Hepatocyte (in vitro differentiated cells): ENCODE measurements around the gene CASKIN2. TPM values are rescaled to one million over a fixed set of nuclear protein-coding genes. Genes with fewer than 3 reads are reported as not detected.

Source experiments
- DNase-seq: peaks from one replicate; pipeline ENCODE4 v3.0.0-alpha.2; 2016; ENCODE audit warnings: low spot score
- H2AFZ ChIP-seq: fragments of 200-600 bp; sonication (generic); 2 replicates; pipeline ENCODE4 v1.6.0; 2016; ENCODE audit warnings: antibody characterized with exemption, mild to moderate bottlenecking
- H3K27ac ChIP-seq: fragments of 200-600 bp; sonication (generic); 2 replicates; pipeline ENCODE4 v1.5.1; 2016; ENCODE audit warnings: mild to moderate bottlenecking
- H3K27me3 ChIP-seq: fragments of 200-600 bp; sonication (generic); 2 replicates; pipeline ENCODE4 v1.6.1; 2016
- H3K36me3 ChIP-seq: fragments of 200-600 bp; sonication (generic); replicated peaks from 2 replicates; pipeline ENCODE4 v1.5.1; 2016; ENCODE audit warnings: low read depth; ENCODE audit not compliant: insufficient read depth
- H3K4me1 ChIP-seq: fragments of 200-600 bp; sonication (generic); 2 replicates; pipeline ENCODE4 v1.5.1; 2016; ENCODE audit warnings: mild to moderate bottlenecking, moderate library complexity; ENCODE audit not compliant: insufficient read depth
- H3K4me2 ChIP-seq: fragments of 200-600 bp; sonication (generic); 2 replicates; pipeline ENCODE4 v1.6.0; 2016
- H3K4me3 ChIP-seq: fragments of 200-600 bp; sonication (generic); 2 replicates; pipeline ENCODE4 v1.5.1; 2016; ENCODE audit warnings: mild to moderate bottlenecking
- H3K79me2 ChIP-seq: fragments of 200-600 bp; sonication (generic); 2 replicates; pipeline ENCODE4 v1.6.0; 2017; ENCODE audit warnings: mild to moderate bottlenecking
- H3K9me2 ChIP-seq: fragments of 200-600 bp; sonication (generic); replicated peaks from 2 replicates; pipeline ENCODE4 v1.6.0; 2017; ENCODE audit warnings: mild to moderate bottlenecking; ENCODE audit not compliant: insufficient read depth
- H3K9me3 ChIP-seq: fragments of 200-600 bp; sonication (generic); 2 replicates; pipeline ENCODE4 v1.5.1; 2016; ENCODE audit warnings: low read depth, mild to moderate bottlenecking
- H4K20me1 ChIP-seq: fragments of 200-600 bp; sonication (generic); 2 replicates; pipeline ENCODE4 v1.6.0; 2016; ENCODE audit warnings: mild to moderate bottlenecking; ENCODE audit not compliant: insufficient read depth, poor library complexity, severe bottlenecking
- CTCF ChIP-seq: fragments of 200-600 bp; sonication (generic); IDR thresholded peaks from 2 replicates; pipeline ENCODE4 v1.5.1; 2016; ENCODE audit warnings: antibody characterized with exemption, mild to moderate bottlenecking; ENCODE audit not compliant: poor library complexity
- EZH2 ChIP-seq: fragments of 200-600 bp; sonication (generic); IDR thresholded peaks from 2 replicates; pipeline ENCODE4 v1.6.1; 2016; ENCODE audit warnings: antibody characterized with exemption, mild to moderate bottlenecking, borderline replicate concordance
- EZH2phosphoT487 ChIP-seq: fragments of 200-600 bp; sonication (generic); IDR thresholded peaks from one replicate; pipeline ENCODE4 v1.6.1; 2018; ENCODE audit warnings: antibody characterized with exemption, mild to moderate bottlenecking, low read depth, moderate library complexity; ENCODE audit not compliant: unreplicated experiment, severe bottlenecking
- WGBS: methylation state at CpG from one replicate; pipeline ENCODE4 v1.1.6; 2016; ENCODE audit warnings: low lambda C conversion rate; ENCODE audit errors: missing lambda C conversion rate; 5-methylcytosine and 5-hydroxymethylcytosine counted together
- polyA plus RNA-seq: library from polyadenylated mRNA; unstranded; fragments of >200 nt; fragmentation: Nextera tagmentation; extraction: Ambion mirVana; gene quantifications from 2 replicates; pipeline ENCODE4 v1.2.1, GENCODE V29; 2016
- total RNA-seq: library from RNA; depleted of rRNA; stranded (reverse); fragments of >200 nt; gene quantifications from 2 replicates; pipeline ENCODE4 v1.2.3, GENCODE V29; 2014

Gene CASKIN2
- total and polyA plus RNA-seq, 2 experiments from 2014 or later = 9.8 to 16.2 TPM

GRCh38 chr17:75498039-75498725 is 17.2 kb downstream of the CASKIN2 start:
- H3K4me2 ChIP-seq = no peak overlapping the region
- H3K27ac ChIP-seq = no peak overlapping the region
- H3K9me2 ChIP-seq = no peaks in the 10 kb centered on the region
- H3K36me3 ChIP-seq = no peaks in the 10 kb centered on the region
- DNase-seq = no peak
- H3K4me3 ChIP-seq = no peak overlapping the region
- H3K27me3 ChIP-seq = no peaks in the 10 kb centered on the region
- H2AFZ ChIP-seq = no peak overlapping the region
- no peaks in the 10 kb centered on the region for H4K20me1 ChIP-seq
- no peaks in the 10 kb centered on the region for H3K9me3 ChIP-seq
- no peak for TF ChIP-seq CTCF
- TF ChIP-seq EZH2phosphoT487 = no peak
- no peaks in the 10 kb centered on the region for H3K4me1 ChIP-seq
- H3K79me2 ChIP-seq = no peaks in the 10 kb centered on the region
- 93% methylated on average over 21 of the region's 21 CpGs for WGBS

DNA sequence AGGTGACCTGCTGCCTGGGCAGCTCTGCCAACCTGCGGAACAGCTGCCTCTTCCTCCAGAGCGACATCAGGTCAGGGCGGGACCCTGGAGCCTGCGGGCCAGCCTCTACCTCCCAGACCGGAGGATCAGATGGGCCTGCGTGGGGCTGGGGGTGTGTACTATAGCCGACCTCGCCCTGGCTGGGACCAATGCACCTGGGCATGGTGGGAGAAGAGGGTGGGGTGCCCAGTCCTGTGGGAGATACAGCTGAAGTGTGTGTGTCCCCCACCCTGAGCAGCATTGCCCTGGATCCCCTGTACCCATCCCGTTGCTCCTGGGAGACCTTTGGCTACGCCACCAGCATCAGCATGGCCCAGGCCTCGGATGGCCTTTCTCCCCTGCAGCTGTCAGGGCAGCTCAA is 19.3 kb downstream of the CASKIN2 start:
- no peaks in the 10 kb centered on the region for H3K4me1 ChIP-seq
- WGBS = 94% methylated on average over 11 of the region's 11 CpGs
- no peaks in the 10 kb centered on the region for H3K79me2 ChIP-seq
- no peak for TF ChIP-seq EZH2
- TF ChIP-seq EZH2phosphoT487 = no peak
- no peak for TF ChIP-seq CTCF
- no peak overlapping the region for H3K27ac ChIP-seq
- H3K36me3 ChIP-seq = no peaks in the 10 kb centered on the region
- no peak overlapping the region for H3K4me3 ChIP-seq
- H2AFZ ChIP-seq = no peak overlapping the region
- H3K9me2 ChIP-seq = no peaks in the 10 kb centered on the region
- no peak overlapping the region for H3K4me2 ChIP-seq
- no peak for DNase-seq
- H3K27me3 ChIP-seq = no peaks in the 10 kb centered on the region
- H4K20me1 ChIP-seq = no peaks in the 10 kb centered on the region
- H3K9me3 ChIP-seq = no peaks in the 10 kb centered on the region

DNA sequence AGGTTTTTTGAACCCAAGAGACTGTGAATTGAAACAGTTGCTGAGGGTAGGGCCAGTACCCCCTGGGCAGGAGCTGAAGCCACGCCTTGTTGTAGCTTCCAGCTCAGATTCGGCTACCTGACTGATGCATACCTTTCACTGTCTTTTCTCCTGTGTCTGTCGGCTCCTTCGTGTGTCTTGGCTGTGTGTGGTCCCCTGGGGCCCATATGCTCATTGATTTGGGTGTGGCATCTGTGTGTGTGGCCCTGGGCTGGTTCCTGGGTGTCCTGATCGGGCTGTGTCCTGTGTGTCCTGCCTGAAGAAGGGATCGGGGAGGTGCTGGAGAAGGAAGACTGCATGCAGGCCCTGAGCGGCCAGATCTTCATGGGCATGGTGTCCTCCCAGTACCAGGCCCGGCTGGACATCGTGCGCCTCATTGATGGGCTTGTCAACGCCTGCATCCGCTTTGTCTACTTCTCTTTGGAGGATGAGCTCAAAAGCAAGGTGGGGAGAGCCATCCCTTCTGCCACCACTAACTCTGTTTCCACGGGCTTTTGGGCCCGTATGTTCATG is 20.9 kb downstream of the CASKIN2 start:
- no peak overlapping the region for H3K4me3 ChIP-seq
- H3K79me2 ChIP-seq = no peaks in the 10 kb centered on the region
- H4K20me1 ChIP-seq = no peaks in the 10 kb centered on the region
- no peak for DNase-seq
- H3K36me3 ChIP-seq = no peaks in the 10 kb centered on the region
- TF ChIP-seq EZH2 (no peak), CTCF (no peak), EZH2phosphoT487 (no peak)
- H3K9me2 ChIP-seq = no peaks in the 10 kb centered on the region
- 97% methylated on average over 14 of the region's 14 CpGs for WGBS
- no peaks in the 10 kb centered on the region for H3K9me3 ChIP-seq
- no peak overlapping the region for H3K27ac ChIP-seq
- H3K27me3 ChIP-seq = no peaks in the 10 kb centered on the region
- H2AFZ ChIP-seq = no peak overlapping the region
- no peak overlapping the region for H3K4me2 ChIP-seq
- H3K4me1 ChIP-seq = no peaks in the 10 kb centered on the region
